ENCODE data around the gene NTNG1.

DNA sequence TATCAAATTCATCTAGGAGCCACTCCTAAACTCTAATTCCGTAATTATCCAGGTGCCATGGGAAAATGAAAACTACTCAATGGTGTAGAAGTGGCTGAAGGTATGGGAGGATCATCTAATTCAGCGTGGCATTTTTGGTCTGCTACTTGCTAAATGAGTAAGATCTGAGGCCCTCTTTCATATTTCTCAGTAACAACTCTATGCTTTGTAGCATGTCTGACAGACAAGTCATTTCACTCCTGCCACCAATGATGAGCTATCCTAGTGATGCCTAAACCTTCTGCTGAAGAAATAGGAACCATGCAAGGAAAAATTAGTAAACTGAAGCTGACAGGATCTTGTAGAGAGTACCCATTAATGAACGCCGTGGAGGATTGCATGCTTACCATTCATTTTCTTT is 145.3 kb downstream of the NTNG1 start:
- TF ChIP-seq POLR2A (IDR thresholded peaks at IDR 0.05): no peak
- TF ChIP-seq, protein P1, sequence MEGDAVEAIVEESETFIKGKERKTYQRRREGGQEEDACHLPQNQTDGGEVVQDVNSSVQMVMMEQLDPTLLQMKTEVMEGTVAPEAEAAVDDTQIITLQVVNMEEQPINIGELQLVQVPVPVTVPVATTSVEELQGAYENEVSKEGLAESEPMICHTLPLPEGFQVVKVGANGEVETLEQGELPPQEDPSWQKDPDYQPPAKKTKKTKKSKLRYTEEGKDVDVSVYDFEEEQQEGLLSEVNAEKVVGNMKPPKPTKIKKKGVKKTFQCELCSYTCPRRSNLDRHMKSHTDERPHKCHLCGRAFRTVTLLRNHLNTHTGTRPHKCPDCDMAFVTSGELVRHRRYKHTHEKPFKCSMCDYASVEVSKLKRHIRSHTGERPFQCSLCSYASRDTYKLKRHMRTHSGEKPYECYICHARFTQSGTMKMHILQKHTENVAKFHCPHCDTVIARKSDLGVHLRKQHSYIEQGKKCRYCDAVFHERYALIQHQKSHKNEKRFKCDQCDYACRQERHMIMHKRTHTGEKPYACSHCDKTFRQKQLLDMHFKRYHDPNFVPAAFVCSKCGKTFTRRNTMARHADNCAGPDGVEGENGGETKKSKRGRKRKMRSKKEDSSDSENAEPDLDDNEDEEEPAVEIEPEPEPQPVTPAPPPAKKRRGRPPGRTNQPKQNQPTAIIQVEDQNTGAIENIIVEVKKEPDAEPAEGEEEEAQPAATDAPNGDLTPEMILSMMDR (IDR thresholded peaks at IDR 0.05): no peak
